Glutamatergic neuron (in vitro differentiated cells): Measurements from ENCODE around the gene GCLC. TPM values are rescaled to one million over a fixed set of nuclear protein-coding genes. Genes with fewer than 3 reads are reported as not detected.

Source experiments
- DNase-seq: peaks from one replicate; pipeline ENCODE4 v3.0.0; 2022
- H3K27ac Mint-ChIP-seq: one replicate; pipeline ENCODE4 v1.8.0; 2020; ENCODE audit warnings: mild to moderate bottlenecking, mixed read lengths, inconsistent platforms; ENCODE audit not compliant: unreplicated experiment
- H3K27me3 Mint-ChIP-seq: one replicate; pipeline ENCODE4 v1.8.0; 2020; ENCODE audit warnings: mild to moderate bottlenecking, moderate library complexity, mixed read lengths, inconsistent platforms; ENCODE audit not compliant: unreplicated experiment
- H3K36me3 Mint-ChIP-seq: one replicate; pipeline ENCODE4 v1.8.0; 2020; ENCODE audit warnings: mild to moderate bottlenecking, mixed read lengths, inconsistent platforms; ENCODE audit not compliant: unreplicated experiment
- H3K4me1 Mint-ChIP-seq: one replicate; pipeline ENCODE4 v1.8.0; 2020; ENCODE audit warnings: mild to moderate bottlenecking, low read depth, mixed read lengths, inconsistent platforms; ENCODE audit not compliant: unreplicated experiment
- H3K4me3 Mint-ChIP-seq: one replicate; pipeline ENCODE4 v1.8.0; 2020; ENCODE audit warnings: mild to moderate bottlenecking, mixed read lengths, inconsistent platforms; ENCODE audit not compliant: unreplicated experiment
- H3K9me3 Mint-ChIP-seq: one replicate; pipeline ENCODE4 v1.8.0; 2020; ENCODE audit warnings: mild to moderate bottlenecking, moderate library complexity, mixed read lengths, inconsistent platforms; ENCODE audit not compliant: unreplicated experiment
- CTCF ChIP-seq: fragments of 200-600 bp; sonication (generic); IDR thresholded peaks from one replicate; pipeline ENCODE4 v1.5.0; 2021; ENCODE audit not compliant: partially characterized antibody, unreplicated experiment
- total RNA-seq: library from RNA; stranded (reverse); fragmentation: NEBNext Ultra II Directional; extraction: Animal tissue kit (Norgen Biotek cat#: 25700); gene quantifications from one replicate; pipeline ENCODE4 v1.2.1, GENCODE V29; 2021; ENCODE audit not compliant: unreplicated experiment

Gene GCLC
- total RNA-seq, 1 donor from 2014 or later, result 29.1 TPM

GRCh38 chr6:53568776-53569616 is 24.1 kb upstream of the GCLC start:
- DNase-seq, result no peak
- H3K4me3 Mint-ChIP-seq, result no peak overlapping the region
- no peaks in the 10 kb centered on the region for H3K27me3 Mint-ChIP-seq
- no peaks in the 10 kb centered on the region for H3K9me3 Mint-ChIP-seq
- no peaks in the 10 kb centered on the region for H3K4me1 Mint-ChIP-seq
- H3K36me3 Mint-ChIP-seq, result no peaks in the 10 kb centered on the region
- H3K27ac Mint-ChIP-seq, result no peak overlapping the region
- TF ChIP-seq CTCF, result no peak

- no peak for DNase-seq
- no peak overlapping the region for H3K27ac Mint-ChIP-seq
- no peak for TF ChIP-seq CTCF
- H3K36me3 Mint-ChIP-seq, result peaks cover 2% of the 10 kb centered on the region
- no peaks in the 10 kb centered on the region for H3K27me3 Mint-ChIP-seq
- no peaks in the 10 kb centered on the region for H3K4me1 Mint-ChIP-seq
- no peaks in the 10 kb centered on the region for H3K9me3 Mint-ChIP-seq
- H3K4me3 Mint-ChIP-seq, result no peak overlapping the region
These were observed 22.8 kb upstream of the GCLC start for GRCh38 chr6:53567701-53568100.

GRCh38 chr6:53566755-53567154 is 21.9 kb upstream of the GCLC start:
- Mint-ChIP-seq H3K27ac (no peak overlapping the region), H3K4me1 (no peaks in the 10 kb centered on the region), H3K36me3 (peaks cover 7% of the 10 kb centered on the region), H3K9me3 (no peaks in the 10 kb centered on the region), H3K27me3 (no peaks in the 10 kb centered on the region), H3K4me3 (no peak overlapping the region)
- no peak for TF ChIP-seq CTCF
- no peak for DNase-seq

- Mint-ChIP-seq H3K27me3 (no peaks in the 10 kb centered on the region), H3K4me3 (no peak overlapping the region), H3K9me3 (peaks cover 2% of the 10 kb centered on the region), H3K36me3 (peaks cover 7% of the 10 kb centered on the region), H3K27ac (no peak overlapping the region), H3K4me1 (no peaks in the 10 kb centered on the region)
- DNase-seq, result no peak
- no peak for TF ChIP-seq CTCF
These were observed 21.0 kb upstream of the GCLC start for GRCh38 chr6:53565886-53566285.

- Mint-ChIP-seq H3K4me1 (no peaks in the 10 kb centered on the region), H3K27ac (no peak overlapping the region), H3K9me3 (peaks cover 2% of the 10 kb centered on the region), H3K27me3 (no peaks in the 10 kb centered on the region), H3K4me3 (no peak overlapping the region), H3K36me3 (peaks cover 14% of the 10 kb centered on the region)
- no peak for DNase-seq
- no peak for TF ChIP-seq CTCF
These were observed 19.6 kb upstream of the GCLC start for GRCh38 chr6:53564401-53565065.
